ENCODE results near the gene SNAP47.

SNAP47 gene

DNA sequence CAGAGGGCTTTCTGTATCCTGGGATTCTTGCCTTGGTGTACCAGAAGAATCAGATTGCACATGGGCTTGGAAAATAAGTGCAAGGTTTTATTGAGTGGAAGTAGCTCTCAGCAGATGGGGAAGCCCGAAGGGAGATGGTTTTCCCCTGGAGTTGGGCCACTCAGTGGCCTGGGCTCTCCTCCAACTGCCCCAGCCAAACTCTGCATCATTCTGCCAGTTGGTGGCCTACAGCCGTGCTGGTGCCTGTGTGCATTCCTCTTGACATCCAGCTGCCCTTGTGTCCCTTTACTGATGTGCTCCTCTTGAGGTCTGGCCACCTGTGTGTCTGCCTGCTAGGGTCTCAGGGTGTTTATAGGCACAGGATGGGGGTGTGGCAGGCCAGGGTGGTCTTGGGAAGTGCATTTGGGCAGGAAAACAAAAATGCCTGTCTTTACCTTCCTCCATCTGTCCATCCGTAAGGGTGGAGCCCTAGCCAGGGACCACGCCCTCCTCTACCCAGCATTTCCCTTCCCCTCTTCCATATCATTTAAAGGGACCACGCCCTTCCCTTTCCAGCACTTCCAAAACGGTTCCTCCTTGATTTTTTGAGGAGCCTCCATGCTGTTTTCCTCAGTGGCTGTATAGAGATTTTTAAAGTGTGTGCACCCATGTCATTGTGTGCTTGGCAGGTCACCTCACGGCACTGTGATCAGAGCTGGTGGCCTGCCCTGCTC, 18.9 kb downstream of the SNAP47 start:
- DNase-seq, result peak in 1 of 2 experiments; percentile 13

GRCh38 chr1:227754958-227755357, 19.7 kb downstream of the SNAP47 start:
- DNase-seq, result no peak

GRCh38 chr1:227756172-227756959, 21.1 kb downstream of the SNAP47 start:
- no peak for DNase-seq

- DNase-seq, result no peak
Measured at GRCh38 chr1:227757781-227758180, 22.5 kb downstream of the SNAP47 start.

DNA sequence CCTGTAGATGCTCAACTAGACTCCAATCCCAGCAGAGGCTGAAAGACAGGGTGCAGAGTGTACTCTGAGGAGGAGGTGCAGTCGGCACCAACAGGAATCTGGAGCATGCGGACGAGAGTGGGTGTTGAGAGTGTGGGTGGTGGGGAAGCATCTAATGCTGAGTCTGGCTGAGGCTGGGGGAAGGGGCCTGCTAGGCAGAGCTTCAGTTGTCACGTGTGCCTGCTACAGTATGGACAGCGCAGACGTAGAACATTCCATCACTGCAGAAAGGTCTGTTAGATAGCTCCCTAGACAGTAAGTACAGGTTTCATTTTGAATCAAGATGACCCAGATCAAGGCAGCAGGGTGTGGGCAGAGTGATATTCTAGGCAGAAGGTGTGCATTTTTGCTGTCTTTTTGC, 23.1 kb downstream of the SNAP47 start:
- DNase-seq, result no peak

GRCh38 chr1:227759341-227760300, 24.4 kb downstream of the SNAP47 start:
- no peak for DNase-seq

DNA sequence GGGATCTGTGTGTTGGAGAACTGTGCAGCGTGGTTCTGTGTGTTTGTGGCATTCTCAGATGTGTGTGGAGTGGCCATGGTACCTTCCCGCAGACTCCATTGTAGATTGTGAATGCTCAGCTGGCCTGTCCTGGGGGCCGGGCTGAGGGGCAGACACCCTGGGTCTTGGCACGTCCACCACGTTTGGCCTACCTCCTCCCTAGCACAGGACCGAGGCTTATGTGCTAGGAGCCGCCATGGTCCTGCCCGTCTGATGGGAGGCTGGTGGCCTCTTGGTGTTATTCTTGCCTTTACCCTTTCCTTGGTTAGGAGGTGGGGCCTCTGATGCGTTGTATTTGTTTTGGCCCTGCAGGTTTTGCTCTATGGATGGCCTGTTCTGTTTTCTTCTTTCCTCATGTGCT, 25.1 kb downstream of the SNAP47 start:
- no peak for DNase-seq

GRCh38 chr1:227761621-227762230, 26.5 kb downstream of the SNAP47 start:
- no peak for DNase-seq

GRCh38 chr1:227762231-227762911, 27.1 kb downstream of the SNAP47 start:
- peak; percentile 19 to 52 for DNase-seq

DNA sequence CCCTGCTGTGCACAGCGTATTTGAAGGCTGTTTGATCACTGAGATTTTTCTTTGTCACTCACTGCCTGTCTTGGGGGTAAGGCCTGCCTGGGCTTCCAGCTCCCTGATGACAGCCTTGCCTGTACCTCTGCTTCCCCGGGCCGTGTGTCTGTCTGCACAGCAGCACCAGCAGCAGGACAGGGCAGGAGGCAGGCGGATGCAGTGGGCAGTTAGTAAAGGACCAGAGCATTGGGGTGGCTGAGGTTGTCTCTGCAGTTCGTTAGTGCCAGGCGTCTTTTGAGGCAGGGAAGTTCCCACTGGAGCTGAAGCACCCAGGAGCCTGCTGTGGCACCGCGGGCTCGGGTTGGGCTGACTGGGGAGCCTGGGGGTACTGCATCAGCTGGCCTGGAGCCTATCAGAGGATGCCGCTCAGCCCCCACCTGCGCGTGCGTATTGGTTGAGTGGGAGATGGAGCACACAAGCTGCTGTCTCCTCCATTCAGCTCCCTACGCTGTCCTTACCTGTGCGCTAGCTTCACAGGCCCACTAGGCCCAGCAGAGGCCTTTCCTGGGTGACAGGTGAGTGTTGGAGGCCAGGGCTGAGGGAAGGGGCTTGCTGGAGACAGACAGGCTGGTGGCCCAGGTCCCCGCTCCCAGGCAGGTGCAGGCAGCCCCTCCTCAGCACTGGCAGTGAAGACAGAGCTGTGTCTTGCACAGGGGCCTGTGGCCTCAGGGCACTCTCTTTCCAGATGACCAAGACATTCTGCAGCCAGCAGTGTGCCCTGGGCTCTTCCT, 28.2 kb downstream of the SNAP47 start:
- no peak for DNase-seq

DNA sequence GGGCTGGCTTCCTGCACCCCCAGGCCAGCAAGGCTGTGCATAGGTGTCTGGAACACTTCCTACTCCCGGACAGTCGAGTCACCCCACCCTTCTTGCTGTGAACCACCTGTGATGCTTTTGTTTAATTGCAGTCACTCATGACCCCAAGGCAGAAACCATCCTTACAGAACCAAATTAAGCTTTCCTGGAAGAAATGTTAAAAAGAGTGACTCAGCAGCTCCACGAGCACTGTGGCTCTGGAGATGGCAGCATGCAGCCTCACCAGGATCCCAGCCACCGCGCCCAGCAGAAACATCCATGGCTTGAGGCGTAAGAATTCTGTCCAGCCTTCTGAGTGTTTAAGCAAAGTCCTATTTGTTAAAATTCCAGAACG, 28.8 kb downstream of the SNAP47 start:
- DNase-seq, result no peak

- no peak for DNase-seq
Measured at GRCh38 chr1:227765261-227766014, 30.2 kb downstream of the SNAP47 start.

GRCh38 chr1:227766015-227766634, 30.9 kb downstream of the SNAP47 start:
- no peak for DNase-seq

DNA sequence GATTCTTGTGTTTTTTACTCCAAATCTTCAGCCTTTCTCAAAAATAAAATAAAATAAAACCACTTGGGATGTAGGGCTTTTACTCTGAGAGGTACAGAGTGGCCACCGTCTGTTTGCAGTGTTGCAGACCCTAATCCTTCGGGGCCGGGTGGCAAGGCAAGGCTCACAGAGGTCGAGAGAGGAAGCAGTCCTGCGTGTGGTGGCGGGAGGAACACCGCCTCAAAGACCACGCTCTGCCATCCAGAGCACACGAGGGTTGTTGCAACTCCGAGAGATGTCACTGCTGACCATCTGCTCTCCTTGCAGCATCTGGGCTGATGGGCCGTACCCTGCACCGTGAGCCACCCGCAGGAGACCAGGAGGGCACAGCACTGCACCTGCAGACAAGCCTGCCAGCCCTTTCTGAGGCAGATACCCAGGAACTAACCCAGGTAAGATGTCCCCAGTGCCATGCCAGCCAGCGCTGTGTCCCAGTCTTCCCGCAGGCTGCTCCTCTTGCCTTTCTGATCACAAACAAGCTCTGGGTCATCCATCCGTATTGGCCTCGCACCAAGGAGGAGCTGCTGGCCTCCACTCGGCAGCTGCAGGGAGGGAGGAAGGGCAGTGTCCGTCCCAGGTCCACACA, 31.5 kb downstream of the SNAP47 start:
- no peak for DNase-seq

DNA sequence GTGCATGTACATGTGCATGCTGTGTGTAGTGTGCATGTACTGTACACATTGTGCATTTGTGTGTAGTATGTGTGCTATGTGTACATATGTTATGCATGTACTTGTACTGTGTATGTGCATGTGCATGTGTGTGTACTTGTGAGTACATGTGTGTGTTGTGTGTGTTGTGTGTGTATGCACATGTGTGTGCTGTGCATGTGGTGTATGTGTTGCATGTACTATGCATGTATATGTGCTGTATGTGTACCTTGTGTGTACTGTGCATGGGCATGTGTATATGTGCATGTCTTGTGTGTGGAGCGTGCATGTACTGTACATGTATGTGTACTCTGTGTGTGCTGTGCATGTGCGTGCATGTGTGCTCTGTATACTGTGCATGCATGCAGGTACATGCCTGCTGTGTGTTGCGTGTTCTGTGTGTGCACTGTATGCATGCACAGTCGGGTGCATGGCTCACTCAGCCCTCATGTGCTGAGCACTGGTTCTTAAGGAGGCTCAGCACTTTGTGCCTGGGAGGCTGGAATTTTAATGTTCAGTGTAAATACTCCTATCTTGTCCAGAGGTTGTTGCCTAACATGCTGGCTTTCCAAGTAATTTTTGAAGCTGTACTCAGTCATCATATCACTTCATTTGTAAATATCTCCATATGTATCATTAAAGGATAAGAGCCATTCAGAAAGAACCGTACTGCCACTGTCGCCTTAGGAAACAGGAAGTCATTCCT, 32.3 kb downstream of the SNAP47 start:
- no peak for DNase-seq

- DNase-seq, result no peak
Measured at GRCh38 chr1:227768125-227768439, 32.8 kb downstream of the SNAP47 start.

DNA sequence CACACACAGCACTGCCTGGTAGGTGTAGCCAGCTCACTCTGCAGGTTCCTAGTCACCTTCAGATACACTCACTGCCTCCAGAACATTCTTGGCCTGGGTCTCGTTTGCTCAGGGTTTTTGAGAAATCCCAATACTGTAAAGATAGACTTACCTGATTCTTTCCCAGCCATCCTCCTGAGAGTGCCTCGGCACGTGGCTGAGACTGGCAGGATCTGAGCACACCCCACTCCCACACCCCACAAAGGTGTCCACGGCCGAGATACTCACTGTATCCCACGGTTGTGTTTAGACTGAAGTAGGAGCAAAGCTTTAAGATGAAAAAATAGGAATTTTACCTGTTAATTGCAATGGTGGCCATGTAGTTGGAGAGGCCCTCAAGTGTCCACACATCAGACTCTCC, 33.4 kb downstream of the SNAP47 start:
- DNase-seq, result no peak

GRCh38 chr1:227769047-227769935, 34.1 kb downstream of the SNAP47 start:
- no peak for DNase-seq
